Omental fat pad (tissue), 4 donors: ENCODE data around the gene KPNA1. TPM values are rescaled to one million over a fixed set of nuclear protein-coding genes. Genes with fewer than 3 reads are reported as not detected.

Experiments used
- ATAC-seq: fragments of 150-250 bp; one replicate; pipeline ENCODE4 v1.9.1; 2016; ENCODE audit warnings: mild to moderate bottlenecking, moderate library complexity; ENCODE audit not compliant: low FRiP score
- DNase-seq: peaks from one replicate; pipeline ENCODE4 v3.0.0-alpha.2; 2019; ENCODE audit warnings: low spot score
- total RNA-seq, 4 donors: library from RNA; depleted of rRNA; stranded (reverse); fragments of >200 nt; gene quantifications; one replicate each; pipeline ENCODE4 v1.1.0, GENCODE V29; 2016
- TF ChIP-seq, protein P1 (sequence below), 3 donors: fragments of 450-650 bp; IDR thresholded peaks; one replicate each; pipeline ENCODE4 v1.5.1; 2016 to 2017; ENCODE audit warnings: antibody characterized with exemption in 3 of 3, mild to moderate bottlenecking in 3 of 3, moderate library complexity in 2 of 3

KPNA1 gene
- total RNA-seq, 4 donors from 2014 or later: 31.1 to 60.8 (median 46.7) TPM

DNA sequence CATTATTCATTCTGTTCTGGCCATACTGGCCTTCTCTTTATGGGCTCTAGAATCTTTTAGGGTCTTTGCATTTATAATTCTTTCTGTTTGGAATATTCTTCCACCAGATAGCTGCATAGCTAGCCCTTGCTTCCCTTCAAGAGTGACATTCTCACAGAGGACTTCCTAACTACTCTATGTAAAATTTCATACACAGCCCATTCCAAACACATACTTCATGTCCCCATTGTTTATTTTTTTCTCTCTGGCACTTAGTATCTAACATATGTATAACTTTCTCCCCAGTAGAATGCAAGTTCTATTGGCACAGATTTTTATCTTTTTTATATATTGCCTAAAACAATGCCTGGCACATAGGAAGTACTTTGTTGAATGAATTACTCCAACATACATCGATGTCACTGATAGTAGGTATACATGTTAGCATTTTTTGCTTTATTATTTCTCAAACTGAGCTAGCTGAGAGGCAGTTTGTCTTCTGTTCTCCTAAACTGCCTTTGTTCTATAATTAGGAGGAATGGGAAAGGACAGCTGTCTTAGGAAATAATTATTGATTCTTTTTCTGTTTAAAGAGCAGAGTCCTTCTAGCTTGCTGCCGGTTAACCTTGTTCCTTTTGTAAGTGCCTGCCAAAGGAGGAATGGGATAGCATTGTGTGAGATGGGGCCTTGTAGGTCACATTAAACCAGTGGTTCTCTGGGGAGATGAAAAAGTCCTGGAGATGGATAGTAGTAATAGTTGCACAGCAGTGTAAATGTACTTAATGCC, 122.9 kb downstream of the KPNA1 start:
- DNase-seq (no peak), ATAC-seq (no peak)
- TF ChIP-seq, protein P1, sequence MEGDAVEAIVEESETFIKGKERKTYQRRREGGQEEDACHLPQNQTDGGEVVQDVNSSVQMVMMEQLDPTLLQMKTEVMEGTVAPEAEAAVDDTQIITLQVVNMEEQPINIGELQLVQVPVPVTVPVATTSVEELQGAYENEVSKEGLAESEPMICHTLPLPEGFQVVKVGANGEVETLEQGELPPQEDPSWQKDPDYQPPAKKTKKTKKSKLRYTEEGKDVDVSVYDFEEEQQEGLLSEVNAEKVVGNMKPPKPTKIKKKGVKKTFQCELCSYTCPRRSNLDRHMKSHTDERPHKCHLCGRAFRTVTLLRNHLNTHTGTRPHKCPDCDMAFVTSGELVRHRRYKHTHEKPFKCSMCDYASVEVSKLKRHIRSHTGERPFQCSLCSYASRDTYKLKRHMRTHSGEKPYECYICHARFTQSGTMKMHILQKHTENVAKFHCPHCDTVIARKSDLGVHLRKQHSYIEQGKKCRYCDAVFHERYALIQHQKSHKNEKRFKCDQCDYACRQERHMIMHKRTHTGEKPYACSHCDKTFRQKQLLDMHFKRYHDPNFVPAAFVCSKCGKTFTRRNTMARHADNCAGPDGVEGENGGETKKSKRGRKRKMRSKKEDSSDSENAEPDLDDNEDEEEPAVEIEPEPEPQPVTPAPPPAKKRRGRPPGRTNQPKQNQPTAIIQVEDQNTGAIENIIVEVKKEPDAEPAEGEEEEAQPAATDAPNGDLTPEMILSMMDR (IDR thresholded peaks at IDR 0.05): no peak

DNA sequence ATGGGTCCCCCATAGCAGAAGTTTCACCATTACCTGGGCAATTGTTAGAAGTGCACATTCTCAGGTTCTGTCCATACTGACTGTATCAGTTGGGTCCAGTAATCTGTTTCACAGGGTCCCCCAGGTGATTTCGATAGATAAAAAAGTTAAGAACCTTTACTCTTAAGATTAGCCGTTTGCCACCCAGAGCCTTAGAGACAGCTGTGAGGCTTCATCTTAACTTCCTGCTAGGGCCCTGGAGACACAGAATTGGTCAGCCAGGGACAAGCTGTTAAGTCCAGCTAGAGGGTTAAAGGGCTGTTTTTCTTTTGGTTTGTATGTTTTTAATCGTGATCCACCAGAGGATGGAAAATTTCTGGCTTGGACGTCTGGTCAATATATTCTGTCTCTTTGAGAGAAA, 124.1 kb downstream of the KPNA1 start:
- ATAC-seq: no peak
- no peak for DNase-seq
- TF ChIP-seq, protein P1 (IDR thresholded peaks at IDR 0.05): no peak

DNA sequence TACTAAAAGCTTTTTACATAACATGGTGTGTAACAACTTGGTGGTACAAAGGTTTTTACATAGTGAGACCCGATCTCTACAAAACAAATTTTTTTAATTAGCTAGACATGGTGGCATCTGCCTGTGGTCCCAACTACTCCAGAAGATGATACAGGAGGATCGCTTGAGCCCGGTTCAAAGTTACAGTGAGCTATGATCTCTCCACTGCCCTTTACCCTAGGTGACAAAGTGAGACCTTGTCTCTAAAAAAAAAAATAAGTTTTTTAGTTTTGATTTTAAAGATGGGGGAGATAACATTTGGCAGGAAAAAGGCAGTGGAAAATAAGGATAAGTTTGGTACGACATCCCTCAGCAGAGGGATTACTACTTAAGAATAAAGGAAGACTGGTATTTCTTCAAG, 124.8 kb downstream of the KPNA1 start:
- TF ChIP-seq, protein P1 (IDR thresholded peaks at IDR 0.05): no peak
- ATAC-seq (no peak), DNase-seq (no peak)

DNA sequence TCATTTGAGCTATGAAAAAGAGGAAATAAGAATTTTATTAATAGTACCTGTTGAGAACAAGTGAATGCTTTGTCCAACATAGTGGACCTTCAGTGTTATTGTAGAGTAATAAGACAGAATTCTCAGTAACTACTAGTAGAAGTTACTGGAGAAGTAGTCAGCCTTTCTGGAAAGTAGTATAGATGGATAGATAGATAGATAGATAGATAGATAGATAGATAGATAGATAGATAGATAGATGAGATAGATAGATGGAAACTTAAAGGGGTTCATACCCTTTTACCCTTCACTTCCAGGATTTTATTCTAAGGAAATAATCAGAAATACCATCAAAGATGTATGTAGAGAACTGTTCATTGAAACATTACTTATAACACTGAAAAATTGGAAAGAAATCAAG, 125.5 kb downstream of the KPNA1 start:
- DNase-seq (no peak), ATAC-seq (no peak)
- TF ChIP-seq, protein P1 (IDR thresholded peaks at IDR 0.05): no peak

DNA sequence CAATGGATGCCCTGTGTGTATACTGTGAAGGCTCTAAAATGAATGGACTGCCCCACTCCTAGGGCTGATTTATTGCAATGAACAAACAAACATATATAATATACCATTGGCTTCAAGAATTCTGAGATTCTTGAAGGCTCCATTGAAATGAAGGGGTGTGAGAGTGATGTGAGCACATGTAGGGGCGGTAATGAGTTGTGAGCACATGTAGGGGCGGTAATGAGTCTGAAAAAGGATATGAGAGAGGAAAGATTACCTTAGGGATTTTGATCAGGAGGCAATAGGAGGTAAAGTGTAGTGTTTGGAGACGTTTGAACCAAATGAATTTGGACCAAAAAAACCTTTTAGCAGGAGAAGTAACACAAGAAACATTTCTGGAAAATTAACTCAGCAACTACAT, 127.0 kb downstream of the KPNA1 start:
- no peak for ATAC-seq
- TF ChIP-seq, protein P1 (IDR thresholded peaks at IDR 0.05): no peak
- DNase-seq: no peak

DNA sequence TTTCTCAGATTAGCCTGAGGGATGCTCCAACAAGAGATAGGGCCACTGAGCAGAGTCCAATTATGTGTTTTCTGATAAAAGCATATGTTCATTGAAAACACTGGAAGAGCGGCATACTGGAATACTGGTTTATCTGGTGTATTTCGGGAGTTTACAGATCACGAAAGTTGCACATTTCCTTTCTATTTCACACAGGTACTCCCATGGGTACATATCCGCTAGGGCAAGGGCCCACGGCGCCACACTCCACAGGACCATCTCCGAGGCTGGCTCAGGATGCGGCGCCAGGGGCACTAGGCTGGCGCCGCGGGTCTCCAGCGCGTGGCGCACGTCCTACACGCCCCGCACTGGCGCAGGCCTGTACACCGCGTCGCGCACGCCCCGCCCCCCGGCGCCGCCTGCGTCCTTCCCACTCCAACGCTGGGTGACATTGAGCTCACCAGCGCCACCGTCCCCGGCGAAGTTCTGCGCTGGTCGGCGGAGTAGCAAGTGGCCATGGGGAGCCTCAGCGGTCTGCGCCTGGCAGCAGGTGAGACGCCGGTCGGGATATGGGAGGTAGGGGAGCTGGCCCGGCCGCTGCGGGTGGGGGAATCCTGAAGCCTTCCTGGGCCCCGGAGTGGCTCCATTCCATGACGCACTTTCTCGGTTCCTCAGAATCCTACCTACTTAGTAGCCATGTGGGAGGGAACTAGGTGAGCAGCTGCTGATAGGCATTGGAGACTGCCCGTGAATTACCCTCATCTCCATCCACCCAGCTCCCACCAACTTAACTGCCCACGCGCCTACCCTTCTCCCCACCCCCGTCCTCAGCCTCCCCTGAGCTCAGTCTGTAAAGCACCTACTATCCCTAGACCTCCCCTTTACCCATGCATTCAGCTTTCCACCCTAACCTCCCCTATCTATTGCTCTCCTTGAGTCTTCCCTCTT, 130.7 kb downstream of the KPNA1 start, which contains the start of gene FAM162A:
TSS of gene FAM162A (plus strand) at position 412 of the 927 bp plus-strand sequence. CDS start at position 496, 84 bp downstream.
- DNase-seq: peak; percentile 74
- peak; percentile 97 for ATAC-seq
- TF ChIP-seq, protein P1 (IDR thresholded peaks at IDR 0.05): no peak
